SH-SY5Y (cell line): Measurements from ENCODE around the gene UGT2B10.

Experiments used
- GATA2 ChIP-seq: IDR thresholded peaks from 2 replicates; pipeline ENCODE4 v1.6.1; 2011; ENCODE audit warnings: mild to moderate bottlenecking, low read depth, low read length
- GATA3 ChIP-seq: IDR thresholded peaks from 2 replicates; pipeline ENCODE4 v1.6.1; 2011; ENCODE audit warnings: low read depth, mild to moderate bottlenecking, low read length, moderate library complexity

- no peak for TF ChIP-seq GATA2
- no peak for TF ChIP-seq GATA3
Observed at GRCh38 chr4:68861057-68861456, 45.3 kb downstream of the UGT2B10 start.
